ENCODE measurements around the gene JADE1. TPM values are rescaled to one million over a fixed set of nuclear protein-coding genes. Genes with fewer than 3 reads are reported as not detected.

The JADE1 gene
- polyA plus RNA-seq, 2 of the 4 experiments (the other 2 are of a cell fraction) = 23.7 to 54.6 TPM

DNA sequence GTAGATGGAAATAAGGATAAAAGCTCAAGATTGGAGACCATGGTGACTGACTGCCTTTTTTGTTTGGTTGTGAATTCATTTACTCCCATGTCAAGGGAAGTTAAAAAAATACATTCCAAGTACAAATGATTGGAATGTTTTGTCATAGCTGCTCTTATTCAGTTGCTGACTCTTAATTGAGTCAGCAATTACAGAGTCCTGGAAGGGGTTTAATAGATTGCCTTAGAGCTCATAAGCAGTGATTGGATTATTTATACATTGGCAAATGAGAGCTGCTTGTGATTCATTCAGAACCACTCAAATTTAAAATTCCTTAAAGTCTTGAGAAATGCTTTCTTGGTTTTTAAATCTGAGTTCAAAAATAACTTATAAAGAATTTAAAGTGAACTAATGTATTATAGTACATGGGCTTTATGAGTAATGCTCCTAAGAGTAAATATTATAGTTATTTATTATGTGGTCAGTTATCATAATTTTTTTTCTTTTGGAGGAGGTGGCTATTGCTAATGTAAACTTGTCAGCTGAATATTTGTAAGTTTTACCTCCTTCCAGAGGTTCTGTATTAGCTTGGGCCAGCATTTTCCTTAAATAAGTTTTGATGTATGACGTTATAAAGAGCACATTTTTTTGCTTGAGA is 13.6 kb downstream of the JADE1 start:
- DNase-seq (ENCODE audit: low read depth in 1 of 2, low spot score in 1 of 2) = peak; percentile 21 to 28
- peaks cover 97% of the 10 kb centered on the region for H3K4me1 ChIP-seq
- ChIA-PET CTCF (interaction anchor here (1.1 to 1.8 kb wide), 3 partner anchors 10 to 368 kb away, joined by 4 to 7 read pairs (median 5); no protein-coding TSS in a partner anchor), POLR2A (interaction anchor here (0.6 to 2.2 kb wide), 2 partner anchors 8 to 11 kb away, joined by 3 to 9 read pairs; no protein-coding TSS in a partner anchor)
- H3K9me3 ChIP-seq = no peaks in the 10 kb centered on the region
- H3K27ac ChIP-seq = peak overlapping the region in 1 of 2 experiments; percentile 32; a peak in 2 of 6 replicates
- 24% methylated on average over 1 of the region's 1 CpG for WGBS (ENCODE audit: missing lambda C conversion rate)
- no peak overlapping the region for H3K4me3 ChIP-seq
- FAIRE-seq = no peak
- TF ChIP-seq FOSL2 (IDR thresholded peaks at IDR 0.05) (no peak), FOSL2 (CRISPR knock-in tag; IDR thresholded peaks at IDR 0.05) (peak; percentile 53), EHF (CRISPR knock-in tag; IDR thresholded peaks at IDR 0.05) (no peak), MAFK (IDR thresholded peaks at IDR 0.05; ENCODE audit: partially characterized antibody) (peak; percentile 68)
- peak in 1 of 2 experiments; percentile 16; a peak in 3 of 6 replicates for ATAC-seq
- H3K4me2 ChIP-seq = peak overlapping the region; percentile 59

GRCh38 chr4:128825226-128825625 is 15.7 kb downstream of the JADE1 start:
- 51% methylated on average over 7 of the region's 7 CpGs for WGBS (ENCODE audit: missing lambda C conversion rate)
- ATAC-seq = peak; percentile 75 to 79; a peak in 5 of 6 replicates
- FAIRE-seq = no peak

GRCh38 chr4:128827296-128827695 is 17.8 kb downstream of the JADE1 start:
- Histone ChIP-seq H3K4me3 (no peak overlapping the region), H3K4me1 (peaks cover 83% of the 10 kb centered on the region), H3K9me3 (no peaks in the 10 kb centered on the region), H3K4me2 (0 out of 3 replicates have a peak overlapping the region, but pooled peaks have one; percentile 12), H3K27ac (0 out of 6 replicates have a peak overlapping the region, but pooled peaks of 1 of the 2 experiments have one; percentile 6)
- ChIA-PET CTCF (no interaction called here), POLR2A (no interaction called here)
- TF ChIP-seq CEBPB (IDR thresholded peaks at IDR 0.05) (no peak), TFCP2L1 (CRISPR knock-in tag; IDR thresholded peaks at IDR 0.05) (no peak), HES2 (IDR thresholded peaks at IDR 0.05) (no peak), CBX2 (IDR thresholded peaks at IDR 0.05; ENCODE audit: borderline replicate concordance, low read depth) (no peak), SREBF2 (IDR thresholded peaks at IDR 0.05) (no peak), MAX (IDR thresholded peaks at IDR 0.05) (no peak), MAFK (IDR thresholded peaks at IDR 0.05; ENCODE audit: partially characterized antibody) (no peak)
- DNase-seq (ENCODE audit: low read depth in 1 of 2, low spot score in 1 of 2) = no peak
- no peak for ATAC-seq
- FAIRE-seq = no peak

More at GRCh38 chr4:128825226-128825625, 15.7 kb downstream of the JADE1 start:
- ChIA-PET POLR2A (no interaction called here), CTCF (no interaction called here)
- TF ChIP-seq FOSL2 (IDR thresholded peaks at IDR 0.05) (no peak), FOSL2 (CRISPR knock-in tag; IDR thresholded peaks at IDR 0.05) (no peak), USF2 (IDR thresholded peaks at IDR 0.05) (no peak), HEYL (CRISPR knock-in tag; IDR thresholded peaks at IDR 0.05) (0 out of 2 replicates have a peak, but pooled peaks have one; percentile 24), HOXB5 (CRISPR knock-in tag; IDR thresholded peaks at IDR 0.05) (0 out of 2 replicates have a peak, but pooled peaks have one; percentile 32)
- peak; percentile 46 to 83 for DNase-seq (ENCODE audit: low read depth in 1 of 2, low spot score in 1 of 2)
- H3K9me3 ChIP-seq = no peaks in the 10 kb centered on the region
- peaks cover 83% of the 10 kb centered on the region for H3K4me1 ChIP-seq
- peak overlapping the region; percentile 5; the same call in 1 of the 3 replicates for H3K4me3 ChIP-seq
- H3K4me2 ChIP-seq = peak overlapping the region; percentile 59
- peak overlapping the region; percentile 45 to 77; a peak in 5 of 6 replicates for H3K27ac ChIP-seq

DNA sequence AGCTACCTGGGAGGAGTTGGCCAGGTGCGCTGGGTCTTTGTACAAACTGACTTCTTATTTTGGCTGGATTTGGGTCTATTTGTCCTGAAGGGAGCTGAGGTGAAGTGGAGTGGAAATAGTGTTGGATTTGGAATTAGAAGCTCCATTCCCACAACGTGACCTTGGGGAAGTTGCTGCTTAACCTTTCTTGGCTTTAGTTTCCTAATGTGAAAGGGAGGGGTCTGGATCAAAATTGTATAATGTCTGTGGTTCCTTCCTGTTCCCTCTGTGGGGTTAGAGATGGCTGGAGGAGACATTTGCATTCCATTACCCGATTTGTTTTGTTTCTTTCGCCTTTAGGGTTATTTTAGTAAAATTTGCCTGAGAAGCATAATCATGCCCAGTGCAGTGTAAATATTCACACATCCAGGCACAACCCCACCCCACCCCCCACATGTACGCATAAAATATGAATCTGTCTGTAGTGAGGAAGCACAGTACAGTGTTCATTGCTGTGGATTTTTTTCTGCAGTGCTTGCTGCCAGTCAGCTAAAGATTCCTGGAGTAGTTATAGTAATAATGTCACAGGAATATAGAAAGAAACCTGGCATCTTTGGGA is 21.5 kb downstream of the JADE1 start:
- CTCF ChIA-PET = interaction anchor here (1.1 kb wide), 1 partner anchor 230 kb away, joined by 3 read pairs; no protein-coding TSS in a partner anchor
- POLR2A ChIA-PET = no interaction called here
- peak in 1 of 2 experiments; percentile 40; a peak in 3 of 6 replicates for ATAC-seq
- 27% methylated on average over 5 of the region's 5 CpGs for WGBS (ENCODE audit: missing lambda C conversion rate)
- Histone ChIP-seq H3K4me3 (no peak overlapping the region), H3K4me1 (peaks cover 54% of the 10 kb centered on the region), H3K9me3 (no peaks in the 10 kb centered on the region), H3K4me2 (peak overlapping the region; percentile 65), H3K27ac (peak overlapping the region; percentile 28 to 57; a peak in 5 of 6 replicates)
- no peak for DNase-seq (ENCODE audit: low read depth in 1 of 2, low spot score in 1 of 2)
- TF ChIP-seq ZC3H11A (IDR thresholded peaks at IDR 0.05) = no peak
- TF ChIP-seq SREBF2 (IDR thresholded peaks at IDR 0.05) = no peak
- no peak for TF ChIP-seq RNF2 (IDR thresholded peaks at IDR 0.05; ENCODE audit: borderline replicate concordance, low read depth)
- no peak for TF ChIP-seq CHD2 (IDR thresholded peaks at IDR 0.05; ENCODE audit: low read length, partially characterized antibody)
- TF ChIP-seq HOXA7 (CRISPR knock-in tag; IDR thresholded peaks at IDR 0.05) = no peak
- TF ChIP-seq CTCF (IDR thresholded peaks at IDR 0.05) = no peak
- no peak for TF ChIP-seq HES2 (IDR thresholded peaks at IDR 0.05)
- TF ChIP-seq CEBPB (IDR thresholded peaks at IDR 0.05) = no peak
- no peak for TF ChIP-seq JUNB (IDR thresholded peaks at IDR 0.05)
- FAIRE-seq = no peak
